Upper lobe of right lung (tissue), 1 donor: ENCODE data around the gene CDH10. TPM values are rescaled to one million over a fixed set of nuclear protein-coding genes. Genes with fewer than 3 reads are reported as not detected.

Experiments
- ATAC-seq: fragments of 200-7000 bp; cut with Tn5 transposase; one replicate; pipeline ENCODE4 v1.9.1; 2020; ENCODE audit warnings: mild to moderate bottlenecking, moderate library complexity
- DNase-seq: peaks from one replicate; pipeline ENCODE4 v3.0.0-alpha.2; 2020
- H3K27ac ChIP-seq: fragments of 200-600 bp; one replicate; pipeline ENCODE4 v1.8.0; 2022
- H3K27me3 ChIP-seq: fragments of 200-600 bp; one replicate; pipeline ENCODE4 v1.8.0; 2022; ENCODE audit warnings: mild to moderate bottlenecking
- H3K36me3 ChIP-seq: fragments of 200-600 bp; one replicate; pipeline ENCODE4 v1.8.0; 2022
- H3K4me1 ChIP-seq: fragments of 200-600 bp; one replicate; pipeline ENCODE4 v1.8.0; 2022
- H3K4me3 ChIP-seq: fragments of 200-600 bp; one replicate; pipeline ENCODE4 v1.8.0; 2022; ENCODE audit warnings: mild to moderate bottlenecking
- H3K9me3 ChIP-seq: fragments of 200-600 bp; one replicate; pipeline ENCODE4 v1.8.0; 2022
- CTCF ChIP-seq: fragments of 200-600 bp; IDR thresholded peaks from one replicate; pipeline ENCODE4 v1.8.0; 2022; ENCODE audit warnings: antibody characterized with exemption
- intact Hi-C: fragments of 100-400 bp; cut with DNase I; formaldehyde crosslinking; loops from one replicate; pipeline ENCODE4 v1.11.0; 2022
- total RNA-seq: library from RNA; stranded (reverse); fragmentation: NEBNext Ultra II Directional; extraction: Animal tissue kit (Norgen Biotek cat#: 25700); gene quantifications from one replicate; pipeline ENCODE4 v1.2.1, GENCODE V29; 2021
- donor health status: DM: no; HTN: yes; CAD: no; lungs with severe emphysema.

CDH10 gene
- total RNA-seq, 1 donor from 2014 or later: not detected

DNA sequence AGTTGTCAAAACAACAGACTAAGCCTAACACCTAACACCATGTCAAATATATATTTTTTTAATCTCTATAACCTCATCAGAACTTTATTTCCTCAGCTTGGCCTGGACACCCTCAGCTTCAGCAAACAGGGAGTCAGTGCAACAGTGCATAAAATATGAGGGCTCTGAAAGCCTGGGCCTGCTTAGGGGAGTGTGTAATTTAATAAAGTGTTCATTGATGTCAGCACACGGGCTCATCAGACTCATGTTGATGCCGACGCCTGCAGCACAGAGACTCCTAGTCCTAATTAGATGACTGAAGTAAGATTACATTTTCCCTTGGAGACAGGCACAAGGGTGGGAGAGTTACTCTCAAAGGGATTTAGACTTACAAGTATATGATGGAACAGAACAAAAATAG lies 37.8 kb downstream of the CDH10 start:
- H3K4me1 ChIP-seq: no peaks in the 10 kb centered on the region
- H3K27ac ChIP-seq: no peak overlapping the region
- H3K9me3 ChIP-seq: no peaks in the 10 kb centered on the region
- TF ChIP-seq CTCF: no peak
- intact Hi-C loops: no loop called here
- no peaks in the 10 kb centered on the region for H3K27me3 ChIP-seq
- no peak overlapping the region for H3K4me3 ChIP-seq
- H3K36me3 ChIP-seq: no peaks in the 10 kb centered on the region
- DNase-seq: no peak
- ATAC-seq: no peak

- H3K27me3 ChIP-seq: no peaks in the 10 kb centered on the region
- no peak for DNase-seq
- H3K27ac ChIP-seq: no peak overlapping the region
- intact Hi-C loops: no loop called here
- no peak overlapping the region for H3K4me3 ChIP-seq
- TF ChIP-seq CTCF: no peak
- no peaks in the 10 kb centered on the region for H3K4me1 ChIP-seq
- ATAC-seq: no peak
- no peaks in the 10 kb centered on the region for H3K9me3 ChIP-seq
- H3K36me3 ChIP-seq: no peaks in the 10 kb centered on the region
Observed at GRCh38 chr5:24602188-24602587, 42.6 kb downstream of the CDH10 start.

DNA sequence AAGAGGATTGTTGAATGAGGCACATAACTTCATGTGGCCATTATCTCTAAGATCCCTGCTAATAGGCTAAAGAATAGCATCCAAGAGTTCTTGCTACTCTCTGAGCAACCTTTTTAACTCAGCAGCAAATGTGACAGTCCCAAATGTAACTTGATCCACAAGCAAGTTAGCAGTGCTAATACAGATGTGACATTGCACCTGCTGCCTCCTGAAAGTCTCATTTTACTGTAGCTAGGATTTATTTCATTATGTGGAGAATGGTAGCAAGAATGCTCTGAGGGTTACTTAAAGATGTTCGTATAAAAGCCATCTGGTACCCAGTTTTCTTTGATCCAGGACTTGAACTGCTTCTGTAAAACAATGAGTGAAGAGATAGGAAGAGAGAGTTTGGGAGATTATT lies 45.8 kb downstream of the CDH10 start:
- no peak for TF ChIP-seq CTCF
- H3K27ac ChIP-seq: no peak overlapping the region
- no peak overlapping the region for H3K4me3 ChIP-seq
- no peaks in the 10 kb centered on the region for H3K27me3 ChIP-seq
- H3K9me3 ChIP-seq: no peaks in the 10 kb centered on the region
- no peaks in the 10 kb centered on the region for H3K36me3 ChIP-seq
- intact Hi-C loops: no loop called here
- H3K4me1 ChIP-seq: no peaks in the 10 kb centered on the region
- DNase-seq (no peak), ATAC-seq (no peak)

- ATAC-seq (no peak), DNase-seq (no peak)
- no peaks in the 10 kb centered on the region for H3K9me3 ChIP-seq
- no peak overlapping the region for H3K27ac ChIP-seq
- intact Hi-C loops: no loop called here
- no peaks in the 10 kb centered on the region for H3K4me1 ChIP-seq
- no peak for TF ChIP-seq CTCF
- H3K27me3 ChIP-seq: no peaks in the 10 kb centered on the region
- no peaks in the 10 kb centered on the region for H3K36me3 ChIP-seq
- no peak overlapping the region for H3K4me3 ChIP-seq
Observed at GRCh38 chr5:24595329-24595728, 49.4 kb downstream of the CDH10 start.

DNA sequence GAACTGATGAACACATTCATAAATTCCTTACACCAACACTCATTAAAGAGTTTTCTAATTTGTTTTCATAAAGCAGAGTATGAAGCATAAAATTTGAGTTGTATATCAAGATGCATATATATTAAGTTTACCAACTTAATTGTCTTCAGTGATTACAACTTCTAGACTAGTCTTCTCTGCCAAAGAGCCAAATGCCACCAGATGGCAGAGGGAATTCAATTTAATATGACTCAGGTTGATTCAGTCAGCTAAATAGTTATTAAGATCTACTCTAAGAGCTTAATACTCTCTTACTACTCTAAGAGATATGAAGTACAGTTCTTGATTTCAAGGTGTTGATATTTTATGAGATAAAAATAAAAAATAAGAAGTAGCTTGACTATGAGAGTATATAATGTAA lies 53.4 kb downstream of the CDH10 start:
- Histone ChIP-seq H3K4me3 (no peak overlapping the region), H3K27me3 (no peaks in the 10 kb centered on the region), H3K9me3 (no peaks in the 10 kb centered on the region), H3K27ac (no peak overlapping the region), H3K4me1 (no peaks in the 10 kb centered on the region), H3K36me3 (no peaks in the 10 kb centered on the region)
- intact Hi-C loops: no loop called here
- TF ChIP-seq CTCF: no peak
- no peak for DNase-seq
- ATAC-seq: no peak

GRCh38 chr5:24589566-24589965 lies 55.2 kb downstream of the CDH10 start:
- Histone ChIP-seq H3K27ac (no peak overlapping the region), H3K4me1 (no peaks in the 10 kb centered on the region), H3K4me3 (no peak overlapping the region), H3K9me3 (no peaks in the 10 kb centered on the region), H3K27me3 (no peaks in the 10 kb centered on the region), H3K36me3 (no peaks in the 10 kb centered on the region)
- intact Hi-C loops: no loop called here
- no peak for ATAC-seq
- DNase-seq: no peak
- no peak for TF ChIP-seq CTCF
